HG03439 (cell line): ENCODE data around the gene SEC61B.
A peak's percentile ranks its signal among the peaks of the same experiment; 100 is the strongest.
"Not testable (repeated sequence)": the region's sequence is repeated elsewhere in the genome, so short reads cannot be mapped to it uniquely, and the experiment has no call there.

Source experiments
- ATAC-seq: cut with Tn5 transposase; IDR thresholded peaks from one replicate; pipeline ENCODE4 v1.9.1; 2021; ENCODE audit warnings: mild to moderate bottlenecking, moderate library complexity; ENCODE audit not compliant: unreplicated experiment

The SEC61B gene

DNA sequence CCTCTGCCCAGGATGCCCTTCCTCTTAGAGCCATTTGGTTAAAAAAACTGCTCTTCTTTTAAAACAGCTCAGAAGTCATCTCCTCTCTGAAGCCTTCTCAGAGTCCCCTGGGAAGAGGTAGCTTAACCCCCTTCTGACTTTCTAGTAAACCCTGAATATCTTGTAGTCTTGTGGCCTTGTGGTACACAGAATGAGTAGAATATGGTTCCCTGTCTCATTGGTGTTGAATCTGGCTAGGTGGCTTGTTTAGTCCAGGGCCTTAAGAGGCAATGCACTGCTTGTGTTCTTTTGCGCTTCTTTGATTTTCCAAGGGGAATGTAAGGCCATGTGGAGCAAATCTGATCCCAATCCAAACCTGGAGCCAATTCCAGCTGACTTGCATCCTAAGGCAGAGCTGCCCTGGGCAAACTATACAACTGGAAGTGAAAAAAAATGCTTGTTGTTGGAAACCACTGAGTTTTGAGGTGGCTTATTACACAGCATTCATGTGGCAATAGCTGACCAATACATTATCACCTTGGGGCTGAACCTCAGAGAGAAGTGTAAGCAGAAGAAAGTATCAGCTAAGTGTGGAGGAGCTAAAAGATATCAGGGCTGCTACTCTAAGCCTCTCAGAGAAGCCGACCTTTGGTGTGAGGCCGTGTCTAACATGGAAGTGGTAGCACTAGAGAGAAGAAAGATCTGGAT lies 31.3 kb upstream of the SEC61B start:
- ATAC-seq, result no peak

DNA sequence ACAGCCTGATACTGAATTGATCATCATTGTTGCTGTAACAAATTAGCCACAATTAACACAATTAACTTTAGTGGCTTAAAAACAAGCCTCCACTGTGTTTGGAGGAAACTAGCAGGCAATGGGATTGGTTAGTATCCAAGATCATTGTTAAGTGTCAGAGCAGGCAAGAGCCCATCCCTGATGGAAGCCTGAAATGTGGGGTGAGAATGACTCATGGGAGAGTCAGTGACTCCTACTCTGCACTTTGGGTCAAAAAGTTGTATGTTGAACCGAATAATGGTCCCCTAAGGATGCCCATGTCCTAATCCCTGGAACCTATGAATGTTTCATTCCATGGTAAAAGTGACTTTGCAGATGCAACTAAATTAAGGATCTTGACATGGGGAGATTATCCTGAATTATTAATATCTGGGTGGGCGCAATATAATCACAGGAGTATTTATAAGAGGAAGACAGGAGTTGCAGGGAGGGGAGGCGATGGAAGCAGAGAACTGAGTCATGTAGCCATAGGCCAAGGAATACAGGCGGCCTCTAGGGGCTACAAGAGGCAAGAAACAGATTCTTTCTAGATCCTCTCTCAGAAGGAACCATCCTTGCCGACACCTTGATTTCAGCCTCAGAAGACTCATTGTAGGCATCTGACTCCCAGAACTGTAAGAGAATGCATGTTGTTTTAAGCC lies 29.2 kb upstream of the SEC61B start:
- no peak for ATAC-seq

DNA sequence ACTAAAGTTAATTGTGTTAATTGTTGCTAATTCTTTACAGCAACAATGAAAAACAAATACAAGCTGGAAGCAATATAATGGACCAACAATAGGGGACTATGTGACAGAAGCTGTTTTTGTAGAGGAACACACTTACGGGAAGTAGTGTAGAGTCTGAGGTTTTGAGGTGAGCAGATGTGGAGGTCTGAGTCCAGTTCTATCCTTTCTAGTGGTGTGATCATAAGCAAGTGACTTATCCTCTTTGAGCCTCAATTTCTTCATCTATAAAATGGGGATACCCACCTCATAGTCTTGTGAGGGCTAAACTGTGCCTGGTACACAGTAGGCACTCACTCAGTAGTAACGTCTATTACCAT lies 28.6 kb upstream of the SEC61B start:
- ATAC-seq, result no peak

DNA sequence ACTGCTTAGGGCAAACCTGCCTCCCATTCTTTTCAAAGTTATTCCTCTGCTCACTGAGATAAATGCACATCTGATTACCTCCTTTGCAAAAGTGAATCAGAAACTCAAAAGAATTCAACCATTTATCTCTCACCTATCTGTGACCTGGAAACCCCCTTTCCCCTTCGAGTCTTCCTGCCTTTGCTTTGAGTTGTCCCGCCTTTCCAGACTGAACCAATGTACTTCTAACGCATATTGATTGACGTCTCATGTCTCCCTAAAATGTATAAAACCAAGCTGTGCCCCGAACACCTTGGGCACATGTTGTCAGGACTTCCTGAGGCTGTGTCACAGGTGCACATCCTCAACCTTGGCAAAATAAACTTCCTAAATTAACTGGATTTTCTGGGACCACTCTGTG lies 25.6 kb upstream of the SEC61B start:
- not testable (repeated sequence) for ATAC-seq

DNA sequence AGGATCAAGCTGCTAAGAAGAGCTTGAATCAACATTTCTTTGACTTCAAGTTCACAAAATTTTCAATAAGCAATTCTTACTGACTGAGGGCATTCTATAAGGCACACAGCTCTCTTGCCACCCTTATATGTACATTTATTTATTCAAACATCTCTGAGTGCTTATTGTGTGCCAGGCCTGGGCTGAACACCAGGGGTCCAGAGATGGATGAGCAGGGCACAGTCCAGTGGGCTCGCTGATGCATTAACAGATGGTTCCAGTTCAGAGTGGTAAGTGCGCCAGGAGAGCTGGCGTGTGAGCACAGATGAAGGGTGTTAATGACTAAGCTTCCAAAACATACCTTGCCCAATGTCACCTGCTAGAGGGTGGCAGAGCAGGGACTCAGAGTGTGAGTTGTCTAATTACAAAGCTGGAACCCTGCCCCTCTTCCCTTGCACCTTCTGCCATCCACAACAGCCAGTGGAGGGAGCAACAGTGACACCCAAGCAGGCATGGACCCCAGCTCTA lies 24.9 kb upstream of the SEC61B start:
- ATAC-seq, result no peak

DNA sequence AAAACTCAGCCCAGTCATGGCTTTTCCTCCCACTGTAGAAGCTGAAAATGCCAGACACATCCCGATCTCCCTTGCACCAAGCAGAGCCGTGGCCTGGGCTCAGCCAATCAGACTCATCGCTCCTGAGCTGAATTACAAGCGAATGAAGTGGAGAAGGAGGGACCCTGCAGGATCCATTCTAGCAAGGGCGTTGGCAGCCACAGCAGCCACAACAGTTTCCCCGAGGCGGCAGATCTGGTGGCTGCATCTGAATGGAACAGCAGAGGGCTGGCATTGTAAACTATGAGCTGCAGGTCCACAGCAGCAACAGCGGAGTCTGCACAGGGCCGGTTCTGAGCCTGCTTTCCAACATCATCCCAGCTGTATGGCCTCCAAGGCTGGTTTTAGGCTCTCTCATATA lies 24.1 kb upstream of the SEC61B start:
- ATAC-seq, result no peak

DNA sequence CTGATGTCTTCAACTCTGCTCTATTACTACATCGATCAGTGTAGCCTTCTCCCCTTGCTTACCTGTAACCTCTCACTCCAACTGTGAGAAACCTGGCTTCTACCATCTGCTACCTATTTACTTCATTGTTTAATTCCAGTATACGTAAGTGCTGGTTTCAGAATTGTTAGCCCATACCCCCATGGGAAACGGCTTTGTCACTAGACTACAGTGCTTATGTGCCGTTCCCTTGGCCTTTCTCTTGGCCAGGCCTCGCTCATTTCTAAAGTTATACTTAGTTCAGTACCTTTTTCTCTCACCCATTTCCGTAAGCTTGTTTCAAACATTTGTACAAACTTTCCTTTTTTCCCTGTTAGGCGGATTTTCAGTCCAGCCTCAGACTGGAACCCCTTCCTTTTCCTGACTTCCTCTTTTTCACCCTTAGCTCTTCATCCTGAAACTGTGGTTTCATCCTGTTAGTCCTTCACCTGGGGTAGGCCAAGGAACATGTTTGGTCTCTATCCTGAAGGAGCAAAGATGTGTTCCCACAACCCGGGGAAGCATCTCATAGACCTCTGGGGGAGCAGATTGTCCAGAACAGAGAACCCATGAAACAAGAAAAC lies 22.0 kb upstream of the SEC61B start:
- ATAC-seq, result no peak

DNA sequence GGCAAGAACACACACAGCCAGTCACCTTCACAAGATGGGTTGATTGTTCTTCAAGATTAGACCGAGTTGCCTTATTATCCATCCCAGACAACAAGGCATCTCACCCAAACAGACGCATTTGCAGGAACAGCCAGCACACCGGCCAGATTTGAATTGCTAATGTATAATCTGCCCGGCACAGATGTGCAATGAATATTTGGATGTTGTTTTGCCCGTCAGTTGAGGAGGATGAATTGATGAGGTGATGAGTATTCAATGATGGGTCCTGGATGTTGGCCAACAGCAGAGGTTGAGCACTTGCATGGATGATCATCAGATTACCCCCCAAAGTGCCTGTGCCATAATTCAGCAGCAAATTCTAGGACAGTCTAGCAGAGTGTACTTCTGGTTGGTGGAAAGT lies 20.5 kb upstream of the SEC61B start:
- no peak for ATAC-seq

DNA sequence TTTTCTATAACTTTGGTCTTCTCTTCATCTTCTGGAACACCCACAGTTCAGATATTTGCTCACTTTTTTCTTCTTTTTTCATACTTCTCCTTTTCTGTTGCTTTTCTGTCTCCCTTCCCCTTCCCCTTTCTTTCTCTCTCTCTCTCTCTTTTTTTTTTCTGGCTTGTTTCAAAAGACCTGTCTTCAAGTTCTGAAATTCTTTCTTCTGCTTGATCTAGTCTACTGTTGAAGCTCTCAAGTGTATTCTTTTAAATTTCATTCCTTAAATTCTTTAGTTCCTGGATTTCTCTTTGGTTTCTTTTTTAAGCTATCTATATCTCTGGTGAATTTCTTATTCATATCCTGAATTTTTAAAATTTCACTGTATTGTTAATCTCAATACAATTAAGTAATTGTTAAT lies 11.5 kb upstream of the SEC61B start:
- no peak for ATAC-seq

DNA sequence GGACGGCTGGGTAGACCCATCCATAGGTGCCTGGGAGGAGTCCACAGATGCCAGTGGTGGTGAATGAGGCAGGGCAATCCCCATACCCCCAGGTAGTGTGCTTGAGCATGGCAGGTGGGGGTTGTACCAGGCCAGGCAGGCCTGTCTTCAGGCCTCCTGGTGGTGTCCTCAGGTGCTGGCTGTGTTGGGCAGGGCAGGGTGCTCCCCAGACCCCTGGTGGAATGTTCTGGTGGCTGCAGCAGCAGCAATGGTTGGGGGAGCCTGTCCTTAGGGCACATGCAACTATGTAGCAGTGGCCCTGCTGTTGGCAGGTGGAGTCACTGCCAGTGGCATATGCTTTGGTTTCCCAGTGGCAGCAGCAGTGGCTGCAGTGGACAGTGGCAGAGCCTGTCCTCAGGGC lies 10.3 kb upstream of the SEC61B start:
- ATAC-seq, result no peak

DNA sequence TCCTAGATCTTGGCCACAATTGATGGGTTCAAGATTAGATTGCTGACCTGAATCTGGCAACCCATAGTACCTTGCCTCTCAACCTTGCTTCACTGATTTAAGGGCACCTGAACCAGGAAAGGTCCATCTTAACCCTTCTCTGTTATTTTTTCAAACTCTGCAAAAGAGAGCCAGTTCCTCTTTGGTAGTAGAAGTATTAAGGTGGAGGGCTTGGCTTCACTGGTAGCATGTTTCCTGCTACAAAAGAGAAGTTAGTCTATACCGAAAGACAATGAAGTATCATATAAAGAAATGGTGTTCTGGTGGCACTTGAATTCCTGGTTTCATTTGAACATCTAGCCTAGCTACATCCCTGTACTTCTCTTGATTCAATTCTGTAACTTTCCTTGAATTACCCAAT lies 8.9 kb upstream of the SEC61B start:
- no peak for ATAC-seq

DNA sequence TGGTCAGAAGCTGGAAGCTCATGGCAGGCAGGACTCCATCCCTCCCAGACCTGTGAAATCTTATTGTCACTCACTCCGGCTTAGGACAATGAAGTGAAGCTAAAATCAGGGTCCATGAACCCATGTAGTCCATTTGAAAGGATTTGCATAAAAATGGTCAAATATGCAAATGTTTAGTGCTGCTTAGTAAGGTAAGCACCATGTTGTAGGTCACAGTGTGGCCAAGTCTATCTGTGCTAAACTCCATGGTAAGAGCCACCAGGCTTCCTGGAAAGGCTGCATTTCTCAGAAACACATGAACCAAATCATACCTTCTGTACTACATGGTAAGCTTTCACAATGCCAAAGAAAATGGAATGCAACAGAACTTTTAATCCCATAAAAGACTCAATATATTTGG lies 6.0 kb upstream of the SEC61B start:
- no peak for ATAC-seq

DNA sequence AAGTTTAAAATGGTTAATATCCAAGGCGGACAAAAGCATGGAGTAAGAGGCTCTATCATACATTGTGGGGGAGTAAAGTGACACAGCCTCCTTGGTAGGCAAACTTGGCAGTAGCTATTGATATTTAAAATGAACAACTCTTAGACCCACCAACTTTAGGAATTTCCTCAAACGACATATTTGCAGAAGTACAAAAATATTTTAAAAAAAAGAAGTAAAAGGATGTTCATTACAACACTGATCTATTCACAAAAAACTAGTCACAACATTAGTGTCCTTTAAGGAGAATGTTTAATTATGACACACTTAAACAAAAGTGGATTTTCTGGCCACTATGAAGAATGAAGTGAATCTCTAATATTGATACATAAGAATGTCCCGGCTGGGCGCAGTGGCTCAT lies 2.1 kb upstream of the SEC61B start:
- ATAC-seq, result no peak

DNA sequence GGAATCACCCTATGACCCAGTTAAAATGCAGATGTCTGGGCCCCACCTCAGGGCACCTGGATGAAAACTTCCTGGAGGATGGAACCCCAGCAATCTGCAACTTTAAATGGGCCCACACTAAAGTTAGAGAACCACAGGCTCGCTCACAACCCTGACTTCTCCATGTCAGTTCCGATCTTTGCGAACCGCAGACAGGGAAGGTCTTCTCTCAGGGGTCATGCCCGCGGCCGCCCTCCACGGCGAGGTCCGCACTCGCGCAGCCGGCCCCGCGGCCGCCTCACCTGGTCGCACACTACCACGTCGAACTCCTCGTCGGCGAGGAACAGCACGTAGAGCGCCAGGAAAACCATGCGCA lies 839 bp upstream of the SEC61B start:
- no peak for ATAC-seq

DNA sequence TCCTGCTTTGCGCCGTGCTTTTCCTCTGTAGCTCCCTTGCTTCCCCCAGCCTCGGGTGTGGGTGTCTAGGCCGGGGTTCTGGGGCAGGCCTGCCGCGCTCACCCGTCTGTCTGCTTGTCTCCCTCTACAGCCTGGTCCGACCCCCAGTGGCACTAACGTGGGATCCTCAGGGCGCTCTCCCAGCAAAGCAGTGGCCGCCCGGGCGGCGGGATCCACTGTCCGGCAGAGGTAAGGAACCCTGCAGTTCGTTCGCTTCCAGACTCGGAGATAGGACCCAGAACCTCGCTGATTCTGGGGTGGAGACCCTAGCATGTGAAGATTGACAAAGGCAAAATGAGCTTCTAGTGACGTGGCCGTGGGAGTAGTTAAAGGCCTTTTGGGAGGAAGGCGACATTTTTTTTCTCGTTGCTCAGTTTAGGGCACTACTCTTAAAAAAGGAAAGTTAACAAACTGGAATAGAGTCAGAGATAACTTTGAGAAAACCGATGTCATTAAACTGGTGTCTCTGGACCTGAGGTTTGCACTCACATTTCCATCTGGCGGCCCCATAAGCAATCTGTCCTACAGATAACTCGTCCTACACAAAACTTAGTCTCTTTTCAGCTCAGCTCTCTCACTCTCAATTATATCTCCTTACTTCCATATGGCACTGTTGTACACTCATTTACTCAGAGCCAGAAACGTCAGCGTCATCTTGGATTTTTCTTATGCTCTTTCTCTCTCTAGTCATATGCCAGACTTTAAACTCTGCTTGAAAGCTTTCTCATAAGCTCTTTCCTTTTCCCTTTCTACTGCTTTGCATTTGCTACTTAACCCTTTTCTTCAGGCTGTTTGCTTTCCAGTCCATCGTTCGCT lies 561 bp downstream of the SEC61B start:
- peak; percentile 21 for ATAC-seq

DNA sequence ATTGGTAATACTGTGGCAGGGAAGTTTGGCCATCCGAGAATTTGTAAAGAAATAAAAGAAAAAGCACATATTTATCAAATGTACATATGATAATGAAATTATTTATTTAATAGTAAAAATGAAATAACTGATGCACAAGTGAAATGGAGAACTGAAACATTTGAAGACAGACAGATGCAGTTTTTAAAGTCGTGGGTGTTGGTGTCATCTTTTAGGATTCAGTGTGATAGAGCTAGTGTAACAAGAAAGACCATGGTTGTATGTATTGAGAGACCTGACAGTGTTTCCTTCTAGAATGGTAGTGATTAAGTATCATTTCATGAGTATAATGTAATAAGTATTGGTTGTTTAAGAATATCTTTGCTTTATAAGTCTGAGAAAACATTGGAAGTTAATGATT lies 2.4 kb downstream of the SEC61B start:
- no peak for ATAC-seq

DNA sequence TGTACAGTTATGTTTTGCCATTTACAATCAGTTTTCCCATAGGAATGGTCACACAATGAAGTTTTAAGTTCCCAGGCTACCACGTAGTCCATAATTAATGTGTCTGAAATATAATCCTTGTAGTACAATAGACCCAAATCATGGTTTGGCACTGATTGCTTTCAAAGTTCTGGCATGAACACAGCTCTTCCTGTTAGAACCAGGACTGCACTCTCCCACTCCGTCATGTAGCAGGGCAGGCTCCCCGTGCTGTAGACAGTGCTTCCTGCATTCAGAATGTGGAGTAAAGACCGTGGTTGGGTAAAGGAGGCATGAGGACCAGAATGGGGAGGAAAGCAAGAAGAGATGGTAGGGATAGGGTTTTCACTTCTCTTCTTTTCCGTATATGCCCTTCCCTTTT lies 4.0 kb downstream of the SEC61B start:
- ATAC-seq, result no peak

DNA sequence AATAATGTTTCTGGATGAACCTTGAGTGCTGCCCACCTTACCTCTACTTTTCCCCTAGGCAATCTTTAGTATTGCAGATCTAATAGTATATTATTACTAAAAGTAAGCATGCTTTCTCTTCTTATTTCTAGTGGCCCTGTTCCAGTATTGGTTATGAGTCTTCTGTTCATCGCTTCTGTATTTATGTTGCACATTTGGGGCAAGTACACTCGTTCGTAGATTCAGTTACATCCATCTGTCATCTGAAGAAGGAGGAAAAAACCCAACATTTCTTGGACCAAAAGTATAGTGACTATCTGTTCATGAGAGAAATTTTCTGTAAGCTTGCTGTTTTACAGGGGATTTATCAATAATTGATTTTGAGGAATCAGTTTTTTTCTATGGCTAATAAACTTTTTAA lies 8.1 kb downstream of the SEC61B start:
- ATAC-seq, result no peak

DNA sequence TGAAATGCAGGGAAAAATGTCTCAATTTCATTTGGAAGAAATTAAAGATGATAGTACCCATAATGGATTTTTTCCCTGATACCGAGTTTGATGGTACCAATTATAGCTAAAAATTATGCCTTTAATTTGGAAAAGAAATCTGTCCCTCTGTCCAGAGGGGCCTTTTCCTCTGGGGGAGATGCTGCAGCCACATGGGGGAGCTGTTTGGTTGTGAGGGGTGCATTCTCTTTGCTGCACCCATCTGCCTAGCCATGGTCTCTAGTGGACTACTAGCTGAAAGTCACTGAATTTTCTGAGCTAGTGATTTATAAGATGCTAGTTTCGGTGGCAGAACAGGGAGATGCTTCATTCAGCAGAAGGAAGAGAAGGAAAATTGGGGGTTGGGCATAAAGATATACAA lies 9.6 kb downstream of the SEC61B start:
- no peak for ATAC-seq

DNA sequence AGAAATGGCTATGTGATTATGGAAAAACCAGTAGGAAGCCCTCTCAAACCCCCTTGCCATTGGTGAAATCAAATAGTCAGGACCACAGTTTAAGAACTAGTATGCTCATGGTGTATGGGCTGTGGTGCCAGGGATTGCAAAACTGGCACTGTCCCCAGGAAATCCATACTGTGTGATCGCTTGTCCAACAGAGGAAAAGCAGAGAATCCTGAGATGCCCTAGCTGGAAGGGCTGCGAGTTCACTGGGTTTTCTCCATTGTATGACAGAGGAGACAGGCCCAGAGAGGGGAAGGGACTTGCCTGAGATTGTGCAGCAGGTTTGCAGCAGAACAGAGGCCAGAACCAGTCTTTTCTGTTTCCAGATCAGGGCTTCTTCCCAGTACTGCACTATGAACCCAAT lies 12.5 kb downstream of the SEC61B start:
- ATAC-seq, result no peak

DNA sequence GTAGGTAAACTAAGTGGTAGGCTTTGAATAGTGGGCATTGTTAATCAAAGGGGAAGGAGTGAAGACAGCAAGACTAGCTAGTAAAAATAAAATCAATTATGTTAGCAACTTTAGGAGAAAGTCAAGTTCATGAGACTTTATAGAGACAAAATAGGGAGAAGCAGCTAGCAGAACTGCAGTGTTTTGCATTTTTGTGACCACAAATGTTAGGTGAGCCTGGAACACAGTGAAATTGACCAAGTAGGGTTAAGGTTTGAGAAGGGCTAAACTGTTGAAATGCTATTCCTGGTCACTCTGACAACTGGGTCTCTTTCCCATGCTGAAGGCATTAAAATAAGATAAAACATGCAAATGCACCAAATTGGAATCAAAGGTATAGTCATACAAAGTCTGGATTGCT lies 13.0 kb downstream of the SEC61B start:
- ATAC-seq, result no peak
